Measurements from ENCODE around the gene CCDC141.

DNA sequence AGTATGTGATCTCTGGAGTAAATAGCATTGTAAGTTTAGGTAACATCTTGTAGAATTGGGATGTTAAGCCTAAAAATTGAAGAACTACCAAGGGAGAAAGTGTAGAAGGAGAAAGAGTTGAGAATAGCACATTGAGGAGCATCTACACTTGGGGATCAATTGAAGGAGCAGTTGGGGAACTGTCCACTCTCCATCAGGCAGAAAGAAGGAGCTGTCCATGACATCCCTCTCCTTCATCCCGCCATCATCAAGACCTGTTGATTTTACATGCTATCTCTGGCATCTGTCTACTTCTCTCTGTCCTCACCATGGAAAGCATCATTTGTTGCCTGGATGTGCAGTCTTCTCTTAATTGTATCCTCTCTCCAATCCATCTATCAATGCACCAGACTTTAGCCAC lies 87.8 kb downstream of the CCDC141 start:
- TF ChIP-seq GATA2 (IDR thresholded peaks at IDR 0.05; ENCODE audit: low read depth, low read length) = no peak
- TF ChIP-seq GATA3 (IDR thresholded peaks at IDR 0.05; ENCODE audit: low read depth, low read length) = no peak

Data from SH-SY5Y (cell line).